GM23338 (cell line): ENCODE results near the gene MEF2A. TPM values are rescaled to one million over a fixed set of nuclear protein-coding genes. Genes with fewer than 3 reads are reported as not detected.
A peak's percentile ranks its signal among the peaks of the same experiment; 100 is the strongest.

ENCODE experiments used
- ATAC-seq: fragments of 200-7000 bp; cut with Tn5 transposase; 3 replicates; pipeline ENCODE4 v1.9.1; 2020
- DNase-seq: peaks from one replicate; pipeline ENCODE4 v3.0.0-alpha.2; 2015; ENCODE audit warnings: low spot score
- H2AFZ ChIP-seq: fragments of 200-600 bp; sonication (generic); 2 replicates; pipeline ENCODE4 v1.8.0; 2016; ENCODE audit warnings: antibody characterized with exemption, mild to moderate bottlenecking, moderate library complexity
- H3F3A ChIP-seq: fragments of 200-600 bp; sonication (generic); replicated peaks from 2 replicates; pipeline ENCODE4 v1.8.0; 2017; ENCODE audit warnings: antibody characterized with exemption, mixed run types, low read depth
- H3K27ac ChIP-seq: fragments of 200-600 bp; sonication (generic); 2 replicates; pipeline ENCODE4 v1.6.1; 2016; ENCODE audit warnings: low read depth
- H3K27me3 ChIP-seq: fragments of 200-600 bp; sonication (generic); 2 replicates; pipeline ENCODE4 v1.8.0; 2016; ENCODE audit warnings: mild to moderate bottlenecking, mixed run types, moderate library complexity; ENCODE audit not compliant: insufficient read depth
- H3K36me3 ChIP-seq: fragments of 200-600 bp; sonication (generic); 2 replicates; pipeline ENCODE4 v1.8.0; 2016; ENCODE audit warnings: mild to moderate bottlenecking; ENCODE audit not compliant: insufficient read depth
- H3K4me1 ChIP-seq: fragments of 200-600 bp; sonication (generic); 2 replicates; pipeline ENCODE4 v1.8.0; 2016; ENCODE audit warnings: mild to moderate bottlenecking, moderate library complexity; ENCODE audit not compliant: insufficient read depth
- H3K4me2 ChIP-seq: fragments of 200-600 bp; sonication (generic); 2 replicates; pipeline ENCODE4 v1.7.1; 2017; ENCODE audit warnings: mixed run types
- H3K4me3 ChIP-seq: fragments of 200-600 bp; sonication (generic); 2 replicates; pipeline ENCODE4 v1.6.1; 2016; ENCODE audit warnings: mixed run types
- H3K79me2 ChIP-seq: fragments of 200-600 bp; sonication (generic); replicated peaks from 2 replicates; pipeline ENCODE4 v1.8.0; 2017; ENCODE audit warnings: mild to moderate bottlenecking; ENCODE audit not compliant: insufficient read depth
- H3K9me2 ChIP-seq: fragments of 200-600 bp; sonication (generic); 2 replicates; pipeline ENCODE4 v1.8.0; 2017; ENCODE audit not compliant: insufficient read depth
- H4K20me1 ChIP-seq: fragments of 200-600 bp; sonication (generic); replicated peaks from 2 replicates; pipeline ENCODE4 v1.8.0; 2017; ENCODE audit warnings: mild to moderate bottlenecking; ENCODE audit not compliant: insufficient read depth
- H3K27ac Mint-ChIP-seq: 2 replicates; pipeline ENCODE4 v1.8.0; 2020; ENCODE audit warnings: inconsistent platforms, mild to moderate bottlenecking, moderate library complexity, mixed read lengths
- H3K27me3 Mint-ChIP-seq: 3 replicates; pipeline ENCODE4 v1.8.0; 2022; ENCODE audit warnings: low read depth, mild to moderate bottlenecking, moderate library complexity, mixed read lengths, inconsistent platforms; ENCODE audit not compliant: insufficient read depth, poor library complexity
- H3K36me3 Mint-ChIP-seq: 3 replicates; pipeline ENCODE4 v1.8.0; 2021; ENCODE audit warnings: low read depth, mild to moderate bottlenecking, inconsistent platforms, moderate library complexity, mixed read lengths
- H3K4me1 Mint-ChIP-seq: 3 replicates; pipeline ENCODE4 v1.8.0; 2020; ENCODE audit warnings: mild to moderate bottlenecking, inconsistent platforms, mixed read lengths
- H3K4me3 Mint-ChIP-seq: 3 replicates; pipeline ENCODE4 v1.8.0; 2021; ENCODE audit warnings: moderate library complexity, mild to moderate bottlenecking, inconsistent platforms, mixed read lengths
- H3K9me3 Mint-ChIP-seq: 3 replicates; pipeline ENCODE4 v1.8.0; 2020; ENCODE audit warnings: moderate library complexity, mild to moderate bottlenecking, inconsistent platforms, mixed read lengths
- EZH2 ChIP-seq: fragments of 200-600 bp; sonication (generic); IDR thresholded peaks from one replicate; pipeline ENCODE4 v1.8.0; 2017; ENCODE audit warnings: antibody characterized with exemption, mild to moderate bottlenecking, low read depth; ENCODE audit not compliant: unreplicated experiment
- NANOG ChIP-seq: IDR thresholded peaks from 2 replicates; pipeline ENCODE4 v1.6.1; 2016; ENCODE audit warnings: antibody characterized with exemption, borderline replicate concordance
- ZNF114 ChIP-seq: fragments of 250-450 bp; sonication (Bioruptor Pico); IDR thresholded peaks from 2 replicates; pipeline ENCODE4 v1.5.0; 2020; ENCODE audit warnings: mild to moderate bottlenecking, moderate library complexity
- ZNF462 ChIP-seq: fragments of 250-450 bp; sonication (Bioruptor Pico); IDR thresholded peaks from 2 replicates; pipeline ENCODE4 v1.5.0; 2020; ENCODE audit warnings: mild to moderate bottlenecking, moderate library complexity
- polyA plus RNA-seq: library from polyadenylated mRNA; unstranded; fragments of >200 nt; fragmentation: Nextera tagmentation; extraction: Ambion mirVana; gene quantifications from 2 replicates; pipeline ENCODE4 v1.2.1, GENCODE V29; 2016
- total RNA-seq: library from RNA; depleted of rRNA; stranded (reverse); fragments of >200 nt; shearing (Covaris generic); gene quantifications from 2 replicates; pipeline ENCODE4 v1.2.3, GENCODE V29; 2014

Gene MEF2A
- total and polyA plus RNA-seq, 2 experiments from 2014 or later: 20.3 to 42.3 TPM

GRCh38 chr15:99644913-99645542 is 79.2 kb downstream of the MEF2A start:
- Mint-ChIP-seq H3K9me3 (peaks cover 19% of the 10 kb centered on the region), H3K27me3 (no peaks in the 10 kb centered on the region), H3K4me1 (peaks cover 4% of the 10 kb centered on the region; the same call in 1 of the 3 replicates), H3K4me3 (no peak overlapping the region), H3K27ac (no peak overlapping the region; the same call in 1 of the 2 replicates), H3K36me3 (peaks cover 52% of the 10 kb centered on the region)
- peak; percentile 53 for DNase-seq
- no peaks in the 10 kb centered on the region for H3K27me3 ChIP-seq
- no peak for ATAC-seq
- H4K20me1 ChIP-seq: no peaks in the 10 kb centered on the region
- TF ChIP-seq NANOG (no peak), ZNF462 (CRISPR knock-in tag) (no peak), ZNF114 (CRISPR knock-in tag) (no peak), EZH2 (no peak)
- no peak overlapping the region for H3K4me3 ChIP-seq
- no peaks in the 10 kb centered on the region for H3F3A ChIP-seq
- peaks cover 5% of the 10 kb centered on the region; the same call in 1 of the 2 replicates for H3K36me3 ChIP-seq
- no peak overlapping the region for H2AFZ ChIP-seq
- peaks cover 4% of the 10 kb centered on the region for H3K79me2 ChIP-seq
- H3K27ac ChIP-seq: peak overlapping the region; percentile 64
- H3K9me2 ChIP-seq: no peaks in the 10 kb centered on the region
- H3K4me1 ChIP-seq: peaks cover 10% of the 10 kb centered on the region; the same call in 1 of the 2 replicates
- no peak overlapping the region for H3K4me2 ChIP-seq

GRCh38 chr15:99645543-99645935 is 79.8 kb downstream of the MEF2A start:
- peaks cover 55% of the 10 kb centered on the region for H3K36me3 Mint-ChIP-seq
- no peak for DNase-seq
- TF ChIP-seq NANOG (no peak), ZNF462 (CRISPR knock-in tag) (no peak)

More at GRCh38 chr15:99645543-99645935, 79.8 kb downstream of the MEF2A start:
- Histone ChIP-seq H3K27ac (0 out of 2 replicates have a peak overlapping the region, but pooled peaks have one; percentile 52), H3K4me2 (no peak overlapping the region), H3K27me3 (no peaks in the 10 kb centered on the region), H3K4me1 (peaks cover 10% of the 10 kb centered on the region; the same call in 1 of the 2 replicates), H3K9me2 (no peaks in the 10 kb centered on the region), H3K79me2 (no peaks in the 10 kb centered on the region; the same call in none of the 2 replicates), H4K20me1 (no peaks in the 10 kb centered on the region), H3F3A (no peaks in the 10 kb centered on the region), H3K36me3 (peaks cover 5% of the 10 kb centered on the region; the same call in 1 of the 2 replicates), H3K4me3 (no peak overlapping the region), H2AFZ (no peak overlapping the region)
- Mint-ChIP-seq H3K9me3 (peaks cover 19% of the 10 kb centered on the region), H3K4me1 (peaks cover 4% of the 10 kb centered on the region; the same call in 1 of the 3 replicates), H3K4me3 (no peak overlapping the region), H3K27me3 (no peaks in the 10 kb centered on the region), H3K27ac (no peak overlapping the region)
- ATAC-seq: no peak
